ENCODE data around the gene ZNF256. TPM values are rescaled to one million over a fixed set of nuclear protein-coding genes. Genes with fewer than 3 reads are reported as not detected.

The ZNF256 gene
- total RNA-seq, 4 donors from 2014 or later = 4.2 to 8.6 (median 5.2) TPM

DNA sequence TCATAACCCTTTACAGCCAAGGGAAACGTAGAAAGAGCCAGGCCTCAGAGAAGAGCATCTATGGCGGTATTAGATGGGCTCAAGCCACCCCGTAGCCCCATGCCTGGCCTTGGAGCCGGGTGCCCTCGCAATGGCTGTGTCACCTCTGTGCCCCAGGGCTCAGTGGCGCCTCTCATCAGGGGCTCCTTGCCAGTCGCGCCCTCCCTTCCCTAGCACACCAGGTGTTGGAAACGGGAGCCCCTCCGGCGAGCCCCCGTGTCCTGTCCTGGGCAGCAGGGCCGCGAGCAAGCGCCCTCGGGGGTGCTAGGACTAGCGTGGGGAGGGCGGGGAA is 453 bp downstream of the ZNF256 start:
- WGBS, 2 donors (ENCODE audit: low coverage in 1 of 2) = 0% methylated on average over 1 of the region's 18 CpGs; no CpG with 5 or more reads in 1 of the 2 donors
- Histone ChIP-seq H3K27ac (peak overlapping the region; percentile 66 to 90 (median 87)), H3K27me3 (no peaks in the 10 kb centered on the region), H3K4me3 (peak overlapping the region; percentile 91 to 94), H3K4me1 (peaks cover 2 to 27% (median 9%) of the 10 kb centered on the region in 3 donors), H3K9me3 (peaks cover 0 to 70% (median 0%) of the 10 kb centered on the region in 3 donors), H3K36me3 (peaks cover 0 to 40% of the 10 kb centered on the region in 2 donors)
- no peak for ATAC-seq
- TF ChIP-seq POLR2AphosphoS5 (IDR thresholded peaks at IDR 0.05) = no peak
- TF ChIP-seq POLR2A (IDR thresholded peaks at IDR 0.05) = no peak
- TF ChIP-seq, protein P1, sequence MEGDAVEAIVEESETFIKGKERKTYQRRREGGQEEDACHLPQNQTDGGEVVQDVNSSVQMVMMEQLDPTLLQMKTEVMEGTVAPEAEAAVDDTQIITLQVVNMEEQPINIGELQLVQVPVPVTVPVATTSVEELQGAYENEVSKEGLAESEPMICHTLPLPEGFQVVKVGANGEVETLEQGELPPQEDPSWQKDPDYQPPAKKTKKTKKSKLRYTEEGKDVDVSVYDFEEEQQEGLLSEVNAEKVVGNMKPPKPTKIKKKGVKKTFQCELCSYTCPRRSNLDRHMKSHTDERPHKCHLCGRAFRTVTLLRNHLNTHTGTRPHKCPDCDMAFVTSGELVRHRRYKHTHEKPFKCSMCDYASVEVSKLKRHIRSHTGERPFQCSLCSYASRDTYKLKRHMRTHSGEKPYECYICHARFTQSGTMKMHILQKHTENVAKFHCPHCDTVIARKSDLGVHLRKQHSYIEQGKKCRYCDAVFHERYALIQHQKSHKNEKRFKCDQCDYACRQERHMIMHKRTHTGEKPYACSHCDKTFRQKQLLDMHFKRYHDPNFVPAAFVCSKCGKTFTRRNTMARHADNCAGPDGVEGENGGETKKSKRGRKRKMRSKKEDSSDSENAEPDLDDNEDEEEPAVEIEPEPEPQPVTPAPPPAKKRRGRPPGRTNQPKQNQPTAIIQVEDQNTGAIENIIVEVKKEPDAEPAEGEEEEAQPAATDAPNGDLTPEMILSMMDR (IDR thresholded peaks at IDR 0.05) = no peak

GRCh38 chr19:57946316-57946715 is 1.2 kb downstream of the ZNF256 start:
- Histone ChIP-seq H3K4me3 (peak overlapping the region in 1 of 2 donors; percentile 94), H3K27ac (no peak overlapping the region), H3K36me3 (peaks cover 2 to 47% of the 10 kb centered on the region in 2 donors), H3K27me3 (no peaks in the 10 kb centered on the region), H3K9me3 (peaks cover 0 to 72% (median 0%) of the 10 kb centered on the region in 3 donors), H3K4me1 (peaks cover 2 to 27% (median 9%) of the 10 kb centered on the region in 3 donors)
- 58 to 82% methylated on average over 2 of the region's 2 CpGs for WGBS, 2 donors (ENCODE audit: low coverage in 1 of 2)
- TF ChIP-seq POLR2A (IDR thresholded peaks at IDR 0.05) = no peak
- TF ChIP-seq EP300 (IDR thresholded peaks at IDR 0.05) = no peak
- TF ChIP-seq, protein P1 (IDR thresholded peaks at IDR 0.05) = no peak
- TF ChIP-seq POLR2AphosphoS5 (IDR thresholded peaks at IDR 0.05) = no peak
- no peak for ATAC-seq

DNA sequence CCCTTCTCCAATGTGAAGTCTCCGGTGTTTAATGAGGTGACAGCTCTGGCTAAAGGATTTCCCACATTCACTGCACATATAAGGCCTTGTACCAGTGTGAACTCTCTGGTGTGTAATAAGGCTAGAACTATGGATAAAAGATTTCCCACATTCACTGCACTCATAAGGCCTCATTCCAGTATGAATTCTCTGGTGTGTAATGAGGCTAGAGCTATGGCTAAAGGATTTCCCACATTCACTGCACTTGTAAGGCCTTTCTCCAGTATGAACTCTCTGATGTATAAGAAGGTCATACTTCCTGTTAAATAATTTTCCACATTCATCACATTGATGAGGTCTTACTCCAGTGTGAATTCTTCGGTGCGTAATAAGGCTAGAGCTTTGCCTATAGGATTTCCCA is 5.9 kb downstream of the ZNF256 start:
- Histone ChIP-seq H3K9me3 (peaks cover 0 to 92% (median 0%) of the 10 kb centered on the region in 3 donors), H3K4me3 (no peak overlapping the region), H3K4me1 (peaks cover 1 to 13% (median 6%) of the 10 kb centered on the region in 3 donors), H3K27ac (no peak overlapping the region), H3K36me3 (peaks cover 2 to 92% of the 10 kb centered on the region in 2 donors), H3K27me3 (no peaks in the 10 kb centered on the region)
- TF ChIP-seq POLR2AphosphoS5 (IDR thresholded peaks at IDR 0.05) (no peak), POLR2A (IDR thresholded peaks at IDR 0.05) (no peak), EP300 (IDR thresholded peaks at IDR 0.05) (no peak)
- TF ChIP-seq, protein P1 (IDR thresholded peaks at IDR 0.05) = no peak
- 100% methylated on average over 3 of the region's 3 CpGs for WGBS, 2 donors (ENCODE audit: low coverage in 1 of 2)
- ATAC-seq = no peak

DNA sequence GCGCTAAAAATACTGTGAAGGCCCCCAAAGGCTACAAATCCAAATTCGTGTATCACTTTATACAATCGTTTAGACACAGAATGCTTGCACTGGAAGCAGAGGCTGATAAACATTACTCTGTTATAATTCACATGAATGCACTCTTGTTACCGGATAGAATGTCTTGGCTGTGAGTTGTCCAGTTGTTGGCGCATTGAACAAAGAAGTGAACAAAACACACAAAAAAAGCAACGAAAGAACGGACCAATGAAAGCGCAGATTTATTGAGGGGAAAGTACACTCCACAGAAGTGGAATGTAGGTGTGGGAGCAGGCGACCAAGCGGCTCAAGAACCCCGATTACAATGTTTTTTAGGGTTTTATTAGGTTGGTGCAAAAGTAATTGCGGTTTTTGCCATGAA is 11.8 kb downstream of the ZNF256 start:
- Histone ChIP-seq H3K27ac (peak overlapping the region in 1 of 4 donors; percentile 85), H3K36me3 (peaks cover 0 to 70% of the 10 kb centered on the region in 2 donors), H3K4me3 (no peak overlapping the region), H3K4me1 (peaks cover 0 to 16% (median 3%) of the 10 kb centered on the region in 3 donors), H3K9me3 (peaks cover 0 to 89% (median 0%) of the 10 kb centered on the region in 3 donors), H3K27me3 (no peaks in the 10 kb centered on the region)
- no peak for ATAC-seq
- WGBS, 2 donors (ENCODE audit: low coverage in 1 of 2) = 78 to 82% methylated on average over 12 of the region's 12 CpGs
- TF ChIP-seq EP300 (IDR thresholded peaks at IDR 0.05) (no peak), POLR2A (IDR thresholded peaks at IDR 0.05) (no peak), POLR2AphosphoS5 (IDR thresholded peaks at IDR 0.05) (no peak)

DNA sequence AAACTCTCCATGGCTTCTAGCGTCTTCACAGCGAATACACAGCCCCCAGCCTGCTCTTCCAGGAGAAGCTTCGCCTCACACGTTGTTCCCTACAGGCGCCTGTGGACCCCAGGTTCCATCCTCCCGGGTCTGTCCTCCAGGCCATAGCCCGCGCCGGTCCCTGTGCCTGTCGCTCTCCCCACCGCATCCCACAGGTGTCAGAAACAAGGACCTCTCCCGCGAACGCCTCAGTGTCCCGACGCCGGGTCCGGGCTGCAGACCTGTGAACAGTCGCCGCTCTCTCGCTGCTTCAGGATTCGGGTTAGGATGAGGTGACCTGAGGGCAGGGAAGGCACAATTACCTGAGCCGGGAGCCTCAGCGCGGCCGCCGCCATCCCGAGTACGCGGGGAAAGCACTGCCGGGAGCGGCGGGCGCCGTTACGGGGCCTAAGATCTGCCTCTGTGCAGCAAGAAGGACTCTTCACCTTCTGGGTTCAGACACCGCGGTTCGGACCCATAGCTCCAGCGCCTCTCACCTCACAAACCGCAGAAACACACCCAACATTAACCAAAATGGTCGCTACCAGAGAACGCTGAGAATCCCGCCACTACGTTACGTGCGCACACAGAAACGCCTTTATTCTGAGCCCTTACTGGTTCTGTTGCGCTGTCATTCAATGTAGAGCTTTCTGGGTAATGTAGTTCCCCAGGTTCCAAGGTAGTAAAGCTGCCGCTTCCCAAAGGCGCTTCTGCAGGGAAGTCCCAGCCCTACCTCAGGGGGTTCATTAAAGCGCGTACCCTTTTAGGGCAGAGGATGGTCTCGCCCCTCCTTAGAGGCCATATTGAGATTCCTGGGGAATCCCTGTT is 12.5 kb downstream of the ZNF256 start, which contains the start of gene ZNF418:
Gene ZNF418 (minus strand): TSS at position 583 of the 846 bp plus-strand sequence. CDS start 1,580 bp downstream, outside the sequence.
- peak; percentile 85 for ATAC-seq
- 2 to 3% methylated on average over 13 to 36 of the region's 54 CpGs for WGBS, 2 donors (ENCODE audit: low coverage in 1 of 2)
- H3K36me3 ChIP-seq = peaks cover 0 to 70% of the 10 kb centered on the region in 2 donors
- H3K4me1 ChIP-seq = peaks cover 0 to 16% (median 3%) of the 10 kb centered on the region in 3 donors
- TF ChIP-seq POLR2AphosphoS5 (IDR thresholded peaks at IDR 0.05) (peak; percentile 10), POLR2A (IDR thresholded peaks at IDR 0.05) (no peak)
- H3K27me3 ChIP-seq = no peaks in the 10 kb centered on the region
- peak within 1 kb of the TSS; percentile 22 to 86 (median 86) for H3K27ac ChIP-seq
- peak within 1 kb of the TSS; percentile 51 to 78 for H3K4me3 ChIP-seq
- H3K9me3 ChIP-seq = peaks cover 0 to 89% (median 0%) of the 10 kb centered on the region in 3 donors

All from gastroesophageal sphincter (tissue), 4 donors.